LoVo (cell line): ENCODE measurements around the gene DNER.
A peak's percentile ranks its signal among the peaks of the same experiment; 100 is the strongest.

Experiments used
- DNase-seq: peaks from one replicate; pipeline ENCODE4 v3.0.0-alpha.2; 2016; ENCODE audit warnings: low spot score

Gene DNER

GRCh38 chr2:229486673-229487072 lies 227.7 kb downstream of the DNER start:
- DNase-seq: no peak

GRCh38 chr2:229485857-229486256 lies 228.5 kb downstream of the DNER start:
- no peak for DNase-seq

- no peak for DNase-seq
These were observed 237.0 kb downstream of the DNER start for GRCh38 chr2:229477269-229477755.

- DNase-seq: no peak
These were observed 238.6 kb downstream of the DNER start for GRCh38 chr2:229475778-229476177.

GRCh38 chr2:229474125-229474524 lies 240.2 kb downstream of the DNER start:
- no peak for DNase-seq

GRCh38 chr2:229470781-229471180 lies 243.6 kb downstream of the DNER start:
- no peak for DNase-seq

- no peak for DNase-seq
These were observed 246.6 kb downstream of the DNER start for GRCh38 chr2:229467783-229468182.

- no peak for DNase-seq
These were observed 250.5 kb downstream of the DNER start for GRCh38 chr2:229463841-229464346.

- DNase-seq: no peak
These were observed 252.2 kb downstream of the DNER start for GRCh38 chr2:229462112-229462511.

GRCh38 chr2:229456091-229456490 lies 258.3 kb downstream of the DNER start:
- no peak for DNase-seq

- peak; percentile 18 for DNase-seq
These were observed 259.3 kb downstream of the DNER start for GRCh38 chr2:229454934-229455631.

GRCh38 chr2:229453230-229453629 lies 261.1 kb downstream of the DNER start:
- DNase-seq: no peak

- no peak for DNase-seq
These were observed 262.5 kb downstream of the DNER start for GRCh38 chr2:229451852-229452251.

- no peak for DNase-seq
These were observed 267.1 kb downstream of the DNER start for GRCh38 chr2:229447227-229447626.

- no peak for DNase-seq
These were observed 268.0 kb downstream of the DNER start for GRCh38 chr2:229446350-229446749.

GRCh38 chr2:229445501-229446211 lies 268.7 kb downstream of the DNER start:
- DNase-seq: no peak

- no peak for DNase-seq
These were observed 269.3 kb downstream of the DNER start for GRCh38 chr2:229445019-229445418.

GRCh38 chr2:229443546-229444268 lies 270.6 kb downstream of the DNER start:
- no peak for DNase-seq

GRCh38 chr2:229443141-229443540 lies 271.2 kb downstream of the DNER start:
- no peak for DNase-seq

- DNase-seq: no peak
These were observed 275.8 kb downstream of the DNER start for GRCh38 chr2:229438430-229439159.

GRCh38 chr2:229437467-229437866 lies 276.9 kb downstream of the DNER start:
- no peak for DNase-seq

GRCh38 chr2:229434187-229434586 lies 280.2 kb downstream of the DNER start:
- DNase-seq: no peak
